ENCODE data around the gene NRCAM. TPM values are rescaled to one million over a fixed set of nuclear protein-coding genes. Genes with fewer than 3 reads are reported as not detected.

NRCAM gene
- total and polyA plus RNA-seq, 2 donors (not counting 1 experiment from before 2014, with no cell fraction given), result 0.75 to 4.6 TPM

GRCh38 chr7:108146070-108146842 lies 310.0 kb downstream of the NRCAM start:
- ChIA-PET POLR2A (interaction anchor here (0.7 to 1.3 kb wide), 2 partner anchors 9 to 514 kb away, joined by 4 to 7 read pairs; no protein-coding TSS in a partner anchor), CTCF (interaction anchor here (0.6 to 3.3 kb wide), 27 partner anchors 8 to 683 kb away, joined by 3 to 140 read pairs (median 4); partner anchors contain the start of genes CBLL1 and LAMB4)
- Mint-ChIP-seq H3K27ac (no peak overlapping the region), H3K4me1 (no peaks in the 10 kb centered on the region), H3K9me3 (ENCODE audit: insufficient read depth) (no peaks in the 10 kb centered on the region), H3K4me3 (no peak overlapping the region), H3K27me3 (peaks cover 14% of the 10 kb centered on the region)
- no peak overlapping the region for H3K27ac ChIP-seq (ENCODE audit: low read length in 2 of 2)
- peaks cover 4% of the 10 kb centered on the region in 2 donors for H3K4me1 ChIP-seq (ENCODE audit: control insufficient read depth in 2 of 2, insufficient read depth in 2 of 2, low read length in 2 of 2)
- H3K4me2 ChIP-seq (replicated peaks; ENCODE audit: low read depth, low read length, poor library complexity, severe bottlenecking), result peak overlapping the region; percentile 38
- ATAC-seq (ENCODE audit: low read depth) (peak; percentile 53), DNase-seq (peak; percentile 71)
- no peak overlapping the region for H3K9ac ChIP-seq (ENCODE audit: low read length)
- peaks cover 0 to 3% (median 1%) of the 10 kb centered on the region in 4 experiments for H3K27me3 ChIP-seq (replicated peaks in 1 of 4; ENCODE audit: control extremely low read depth in 1 of 4, control insufficient read depth in 3 of 4, insufficient read depth in 4 of 4, low read length in 3 of 4)
- 18% methylated on average over 8 of the region's 12 CpGs for WGBS (ENCODE audit: insufficient coverage)
- H3K9me3 ChIP-seq (ENCODE audit: control extremely low read depth in 1 of 3, control insufficient read depth in 2 of 3, insufficient read depth in 1 of 3, low read length in 2 of 3), result no peaks in the 10 kb centered on the region
- H3K36me3 ChIP-seq (replicated peaks in 1 of 2; ENCODE audit: control extremely low read depth in 1 of 2, control insufficient read depth in 1 of 2, extremely low read depth in 1 of 2, insufficient read depth in 2 of 2, low read length in 1 of 2), result no peaks in the 10 kb centered on the region
- intact Hi-C loops (cut with micrococcal nuclease), result loop anchor here (1.0 kb wide), 2 partner anchors 32 to 37 kb away; no protein-coding TSS in a partner anchor
- H3K79me2 ChIP-seq (ENCODE audit: control insufficient read depth, insufficient read depth, low read length), result no peaks in the 10 kb centered on the region
- H2AFZ ChIP-seq (ENCODE audit: insufficient read depth, low read depth, low read length, poor library complexity, severe bottlenecking), result peak overlapping the region; percentile 29
- TF ChIP-seq CTCF (IDR thresholded peaks at IDR 0.05), result peak; percentile 91
- no peak for TF ChIP-seq EZH2 (IDR thresholded peaks at IDR 0.05; ENCODE audit: borderline replicate concordance, insufficient read depth, low read depth, low read length, poor library complexity, severe bottlenecking)
- no peak overlapping the region for H3K4me3 ChIP-seq (ENCODE audit: control extremely low read depth in 1 of 5, extremely low read depth in 1 of 5, insufficient read depth in 1 of 5, low read depth in 2 of 5, low read length in 4 of 5)
- H4K20me1 ChIP-seq (ENCODE audit: control insufficient read depth, insufficient read depth, low read length, poor library complexity, severe bottlenecking), result no peaks in the 10 kb centered on the region

GRCh38 chr7:108145401-108145800 lies 310.8 kb downstream of the NRCAM start:
- intact Hi-C loops (cut with micrococcal nuclease), result no loop called here

More at GRCh38 chr7:108145401-108145800, 310.8 kb downstream of the NRCAM start:
- H3K4me1 Mint-ChIP-seq, result no peaks in the 10 kb centered on the region
- WGBS (ENCODE audit: insufficient coverage), result 83% methylated on average over 4 of the region's 8 CpGs
- peaks cover 10% of the 10 kb centered on the region for H3K27me3 Mint-ChIP-seq
- ATAC-seq (ENCODE audit: low read depth), result no peak
- no peak overlapping the region for H2AFZ ChIP-seq (ENCODE audit: insufficient read depth, low read depth, low read length, poor library complexity, severe bottlenecking)
- H3K36me3 ChIP-seq (replicated peaks in 1 of 2; ENCODE audit: control extremely low read depth in 1 of 2, control insufficient read depth in 1 of 2, extremely low read depth in 1 of 2, insufficient read depth in 2 of 2, low read length in 1 of 2), result no peaks in the 10 kb centered on the region
- peaks cover 4% of the 10 kb centered on the region in 2 donors for H3K4me1 ChIP-seq (ENCODE audit: control insufficient read depth in 2 of 2, insufficient read depth in 2 of 2, low read length in 2 of 2)
- no peak overlapping the region for H3K27ac ChIP-seq (ENCODE audit: low read length in 2 of 2)
- H3K4me3 Mint-ChIP-seq, result no peak overlapping the region
- H3K79me2 ChIP-seq (ENCODE audit: control insufficient read depth, insufficient read depth, low read length), result no peaks in the 10 kb centered on the region
- no peak for DNase-seq
- H3K9me3 Mint-ChIP-seq (ENCODE audit: insufficient read depth), result no peaks in the 10 kb centered on the region
- ChIA-PET CTCF (interaction anchor here (0.7 to 3.3 kb wide), 27 partner anchors 7 to 682 kb away, joined by 3 to 140 read pairs (median 4); partner anchors contain the start of genes CBLL1 and LAMB4), POLR2A (interaction anchor here (1.3 kb wide), 1 partner anchor 9 kb away, joined by 4 read pairs; no protein-coding TSS in a partner anchor)
- no peaks in the 10 kb centered on the region for H3K9me3 ChIP-seq (ENCODE audit: control extremely low read depth in 1 of 3, control insufficient read depth in 2 of 3, insufficient read depth in 1 of 3, low read length in 2 of 3)
- no peak overlapping the region for H3K9ac ChIP-seq (ENCODE audit: low read length)
- peaks cover 0 to 3% (median 1%) of the 10 kb centered on the region in 4 experiments for H3K27me3 ChIP-seq (replicated peaks in 1 of 4; ENCODE audit: control extremely low read depth in 1 of 4, control insufficient read depth in 3 of 4, insufficient read depth in 4 of 4, low read length in 3 of 4)
- H3K4me2 ChIP-seq (replicated peaks; ENCODE audit: low read depth, low read length, poor library complexity, severe bottlenecking), result no peak overlapping the region
- no peaks in the 10 kb centered on the region for H4K20me1 ChIP-seq (ENCODE audit: control insufficient read depth, insufficient read depth, low read length, poor library complexity, severe bottlenecking)
- TF ChIP-seq CTCF (IDR thresholded peaks at IDR 0.05) (no peak), EZH2 (IDR thresholded peaks at IDR 0.05; ENCODE audit: borderline replicate concordance, insufficient read depth, low read depth, low read length, poor library complexity, severe bottlenecking) (no peak)
- H3K4me3 ChIP-seq (ENCODE audit: control extremely low read depth in 1 of 5, extremely low read depth in 1 of 5, insufficient read depth in 1 of 5, low read depth in 2 of 5, low read length in 4 of 5), result no peak overlapping the region
- H3K27ac Mint-ChIP-seq, result no peak overlapping the region

Measured in B cell (primary cell).